Forelimb muscle (tissue), 1 donor: Measurements from ENCODE around the gene PHLDB2. TPM values are rescaled to one million over a fixed set of nuclear protein-coding genes. Genes with fewer than 3 reads are reported as not detected.

Source experiments
- DNase-seq: peaks from one replicate; pipeline ENCODE4 v3.0.0-alpha.2; 2013; ENCODE audit warnings: low read depth
- polyA plus RNA-seq: library from polyadenylated mRNA; unstranded; fragments of 120-200 nt; gene quantifications from one replicate; pipeline ENCODE4 v1.2.1, GENCODE V29; 2013; ENCODE audit not compliant: insufficient read length

The PHLDB2 gene
- polyA plus RNA-seq, 1 donor: 65.7 TPM

DNA sequence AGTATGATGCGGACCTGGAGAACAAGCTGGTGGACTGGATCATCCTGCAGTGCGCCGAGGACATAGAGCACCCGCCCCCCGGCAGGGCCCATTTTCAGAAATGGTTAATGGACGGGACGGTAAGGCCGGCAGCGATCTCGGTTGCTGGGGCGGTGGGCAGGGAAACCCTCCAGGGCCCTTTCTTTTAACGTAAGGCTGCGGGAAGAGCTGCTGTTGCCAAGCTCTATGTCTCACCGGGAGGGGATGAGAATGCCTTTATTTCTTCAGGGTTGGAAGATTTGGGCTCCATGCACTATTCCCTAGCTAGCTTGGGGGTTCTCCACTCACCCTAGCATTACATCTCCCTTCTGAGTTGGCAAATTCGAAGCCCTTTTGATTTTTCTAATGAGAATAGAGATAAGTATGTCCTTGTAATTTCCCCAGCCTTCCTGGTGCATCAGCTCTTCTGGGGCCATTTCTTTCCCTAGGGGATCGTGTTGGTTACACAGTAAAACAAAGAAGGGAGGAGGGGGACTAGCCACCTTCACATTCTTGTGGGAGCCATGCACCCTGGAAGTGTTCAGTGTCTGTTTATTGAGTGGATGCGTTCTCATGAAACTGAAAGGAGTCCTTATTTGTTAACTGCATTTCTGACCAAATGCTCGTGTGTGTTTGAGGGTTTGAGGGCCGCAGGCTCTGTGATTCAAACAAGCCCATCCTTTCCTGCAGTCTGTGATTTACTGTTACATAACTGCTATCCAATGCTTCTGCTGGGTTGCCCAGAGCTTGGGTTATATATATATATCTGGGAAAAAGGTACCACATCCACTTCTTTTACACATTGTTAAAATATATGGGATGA, 140.6 kb downstream of the PHLDB2 start:
- no peak for DNase-seq

DNA sequence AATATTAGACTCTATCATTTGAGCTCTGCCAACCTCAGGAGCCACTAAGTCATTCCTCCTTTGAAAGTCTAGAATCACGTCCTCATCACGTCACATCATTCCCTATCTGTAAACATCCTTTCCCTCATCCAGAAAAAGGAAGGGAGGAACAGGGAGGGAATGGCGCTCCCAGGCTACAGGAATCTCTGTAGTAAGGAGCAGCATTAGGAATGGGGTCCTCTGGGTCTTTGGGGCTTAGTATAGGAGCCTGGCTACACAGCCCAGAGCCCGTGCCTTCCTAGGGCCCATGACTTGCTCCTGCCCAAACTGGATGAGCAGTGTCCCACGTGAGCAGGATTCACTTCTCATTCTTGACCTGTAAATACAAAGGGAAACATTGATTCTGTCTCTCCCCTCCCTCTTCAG, 141.3 kb downstream of the PHLDB2 start:
- DNase-seq: no peak

- no peak for DNase-seq
Measured at GRCh38 chr3:112000966-112001365, 141.9 kb downstream of the PHLDB2 start.

- DNase-seq: no peak
Measured at GRCh38 chr3:112001526-112001925, 142.5 kb downstream of the PHLDB2 start.

DNA sequence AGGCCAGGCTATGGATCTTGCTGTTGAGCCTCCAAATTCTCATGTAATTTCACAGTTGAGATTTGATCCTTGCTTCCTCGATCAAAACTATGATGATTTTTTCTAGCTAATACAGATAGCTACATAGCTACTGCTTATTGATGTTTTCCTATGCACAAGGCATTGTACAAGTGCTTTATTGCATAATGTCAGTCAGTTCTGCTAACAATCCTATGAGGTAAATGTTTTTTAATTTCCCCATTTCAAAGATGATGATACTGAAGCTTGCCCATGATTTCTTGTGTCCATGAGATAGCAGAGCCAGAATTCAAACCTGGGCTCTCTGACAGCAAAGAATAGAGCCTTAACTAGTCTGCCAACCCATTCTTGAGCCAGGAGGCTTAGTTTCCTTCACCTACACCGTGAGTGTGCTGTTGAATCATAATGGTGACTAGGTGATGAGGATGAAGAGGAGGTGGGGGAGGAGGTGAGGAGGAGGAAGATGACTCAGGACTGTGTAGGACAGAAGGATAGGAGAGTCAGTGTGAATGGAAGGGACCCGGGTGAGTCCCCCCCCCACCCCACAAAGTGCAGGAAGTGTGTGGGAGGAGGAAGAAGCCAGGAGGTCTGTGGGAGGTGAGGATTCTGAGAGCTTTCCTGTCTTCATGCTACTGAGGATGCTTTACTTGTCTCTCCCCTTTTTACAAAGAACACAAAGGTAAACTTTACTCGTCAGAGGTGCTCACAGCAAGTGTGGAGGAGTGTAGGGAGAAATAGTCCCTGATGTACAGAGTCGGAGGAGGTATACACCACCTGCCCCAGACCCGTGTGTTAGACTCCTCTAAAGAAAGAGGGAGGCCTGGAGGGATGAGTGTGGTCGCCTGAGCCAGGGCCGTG, 143.3 kb downstream of the PHLDB2 start:
- DNase-seq: no peak

- DNase-seq: no peak
Measured at GRCh38 chr3:112003321-112004080, 144.4 kb downstream of the PHLDB2 start.

- no peak for DNase-seq
Measured at GRCh38 chr3:112004187-112004586, 145.1 kb downstream of the PHLDB2 start.

- DNase-seq: no peak
Measured at GRCh38 chr3:112004669-112005068, 145.6 kb downstream of the PHLDB2 start.

DNA sequence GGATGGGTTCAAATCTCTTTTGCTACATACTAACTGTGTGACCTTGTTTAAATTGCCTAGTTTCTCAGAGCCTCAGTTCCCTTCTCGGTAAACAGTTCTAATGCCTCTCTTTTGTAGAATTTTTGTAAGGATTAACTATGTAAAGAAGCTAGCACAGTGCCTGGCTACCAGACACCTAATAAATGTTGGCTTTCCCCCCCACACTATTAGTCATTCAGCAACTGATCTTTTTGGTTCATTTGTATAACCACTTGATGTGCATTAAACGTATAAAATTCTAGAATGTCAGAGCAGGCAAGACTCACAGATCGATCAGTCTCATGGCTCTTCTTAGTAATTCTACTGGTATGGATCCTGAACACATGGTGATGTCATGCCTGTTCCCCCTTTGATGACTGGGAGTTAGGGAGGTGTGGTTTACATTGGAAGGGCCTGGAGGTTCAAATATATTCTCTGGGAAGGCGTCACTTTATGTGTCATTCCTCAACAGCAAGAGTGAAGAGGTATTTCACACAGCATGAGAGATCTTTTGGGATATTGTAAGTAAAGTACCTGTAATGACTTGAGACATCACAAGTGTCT, 146.1 kb downstream of the PHLDB2 start:
- no peak for DNase-seq

DNA sequence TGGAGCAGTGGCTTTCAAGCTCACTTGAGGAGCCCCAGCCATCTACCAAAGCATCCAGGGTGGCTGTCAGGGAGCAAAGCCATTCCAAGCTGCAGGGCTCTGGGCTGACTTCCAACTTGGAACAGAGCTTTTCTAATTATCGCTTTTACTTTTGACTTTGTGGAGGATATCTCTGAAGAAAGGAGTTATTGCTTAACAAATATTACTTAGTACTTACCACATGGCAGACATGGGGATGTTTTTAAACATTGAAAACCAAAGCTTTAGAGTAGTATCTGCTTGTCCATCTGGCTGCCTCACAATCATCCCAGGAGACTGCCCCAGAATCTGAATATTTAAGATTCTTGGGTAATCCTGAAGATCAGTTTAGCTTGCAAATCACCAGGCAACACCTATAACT, 148.6 kb downstream of the PHLDB2 start:
- DNase-seq: no peak

DNA sequence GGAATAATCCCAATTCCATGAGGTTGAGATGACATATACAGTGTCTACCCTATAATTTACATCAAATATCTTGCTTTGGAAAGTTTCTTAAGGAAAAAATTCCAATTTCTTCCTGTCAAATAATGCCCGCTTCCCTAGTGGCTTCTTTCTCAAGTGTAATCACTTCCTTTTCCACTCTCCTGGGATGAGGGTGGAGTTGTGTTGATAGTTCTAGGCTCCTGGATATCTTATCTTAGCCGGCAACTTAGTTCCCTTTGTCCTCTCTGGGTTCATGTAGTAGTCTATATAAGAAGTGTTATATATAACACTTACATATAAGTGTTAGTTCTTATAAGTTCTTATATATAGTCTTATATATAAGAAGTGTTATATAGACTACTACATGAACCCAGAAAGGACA, 150.6 kb downstream of the PHLDB2 start:
- DNase-seq: no peak

GRCh38 chr3:112010636-112011035, 151.6 kb downstream of the PHLDB2 start:
- DNase-seq: no peak

DNA sequence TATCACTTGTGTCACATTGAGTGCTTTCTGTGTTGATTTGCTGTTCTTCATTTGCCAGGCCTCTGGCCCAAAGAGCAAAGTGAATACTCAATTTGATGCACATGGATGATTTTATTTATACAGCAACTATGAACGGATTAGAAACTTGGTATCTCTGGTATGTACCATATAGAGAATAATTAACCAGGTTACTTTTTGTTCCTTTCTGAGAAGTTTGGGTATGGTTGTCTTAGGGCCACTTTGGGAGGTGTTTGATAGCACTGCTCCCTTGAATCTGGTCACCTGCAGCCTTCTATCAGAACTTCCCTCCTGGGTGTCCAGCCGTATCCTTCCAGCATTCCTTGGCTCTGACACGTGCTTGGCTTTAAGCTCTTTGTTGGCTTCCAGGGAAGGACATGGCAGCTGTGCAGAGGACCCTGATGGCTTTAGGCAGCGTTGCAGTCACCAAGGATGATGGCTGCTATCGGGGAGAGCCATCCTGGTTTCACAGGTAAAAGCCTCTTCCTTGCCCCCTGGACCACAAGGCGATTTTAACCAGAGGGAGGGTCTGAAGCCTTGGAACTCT, 152.4 kb downstream of the PHLDB2 start:
- no peak for DNase-seq

GRCh38 chr3:112012205-112012992, 153.3 kb downstream of the PHLDB2 start:
- DNase-seq: no peak

- DNase-seq: peak; percentile 47
Measured at GRCh38 chr3:112013058-112013783, 154.2 kb downstream of the PHLDB2 start.

- DNase-seq: no peak
Measured at GRCh38 chr3:112013784-112014143, 154.7 kb downstream of the PHLDB2 start.

DNA sequence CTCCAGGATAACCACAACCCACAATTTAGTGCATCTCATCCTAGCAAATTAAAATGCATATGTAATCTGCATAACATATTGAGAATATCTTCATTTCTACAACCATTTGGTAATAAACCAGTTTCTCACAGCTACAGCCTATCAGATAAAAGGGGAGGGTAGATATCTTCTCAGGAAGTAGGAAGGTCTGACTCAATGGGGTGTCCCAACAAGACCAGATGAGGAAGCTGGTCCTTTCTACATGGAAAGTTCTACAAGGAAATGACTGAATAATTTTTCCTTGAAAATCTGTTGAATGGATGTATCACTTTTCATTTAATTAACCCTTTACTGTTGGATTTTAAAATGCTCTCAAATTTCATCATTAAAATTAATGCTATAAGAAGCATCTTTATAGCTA, 158.0 kb downstream of the PHLDB2 start:
- no peak for DNase-seq

GRCh38 chr3:112018712-112019111, 159.6 kb downstream of the PHLDB2 start:
- DNase-seq: no peak

DNA sequence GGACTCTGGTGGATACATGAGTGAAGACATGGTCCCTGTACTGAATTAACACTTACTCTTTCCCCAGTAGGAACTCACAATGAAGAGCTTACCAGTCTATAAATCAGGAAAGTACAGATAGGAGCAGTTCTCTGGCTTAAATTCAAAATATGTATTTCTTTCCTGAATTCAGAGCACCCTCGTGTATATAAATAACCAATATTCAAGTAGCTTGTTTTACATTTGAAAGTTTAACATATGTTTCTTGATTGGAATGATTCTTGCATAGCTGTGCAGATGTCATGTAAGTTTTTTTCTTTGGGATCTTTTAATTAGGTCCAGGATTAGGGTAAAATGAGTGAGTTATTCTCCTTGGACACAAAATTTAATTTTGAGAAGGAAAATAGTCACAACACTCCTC, 160.7 kb downstream of the PHLDB2 start:
- no peak for DNase-seq

GRCh38 chr3:112020674-112021085, 161.6 kb downstream of the PHLDB2 start:
- no peak for DNase-seq
